IgD-negative memory B cell (primary cell): ENCODE results near the gene YLPM1. TPM values are rescaled to one million over a fixed set of nuclear protein-coding genes. Genes with fewer than 3 reads are reported as not detected.
A peak's percentile ranks its signal among the peaks of the same experiment; 100 is the strongest.

ENCODE experiments used
- H3K27ac Mint-ChIP-seq, 3 donors: one replicate each; pipeline ENCODE4 v1.8.0; 2020 to 2022; ENCODE audit warnings: mild to moderate bottlenecking in 3 of 3, mixed read lengths in 3 of 3, moderate library complexity in 1 of 3
- H3K27me3 Mint-ChIP-seq: one replicate; pipeline ENCODE4 v1.8.0; 2021; ENCODE audit warnings: mixed read lengths
- H3K36me3 Mint-ChIP-seq: one replicate; pipeline ENCODE4 v1.8.0; 2020; ENCODE audit warnings: mild to moderate bottlenecking, mixed read lengths
- H3K4me1 Mint-ChIP-seq, 3 donors: one replicate each; pipeline ENCODE4 v1.8.0; 2020 to 2022; ENCODE audit warnings: mixed read lengths in 3 of 3, mild to moderate bottlenecking in 1 of 3
- H3K4me3 Mint-ChIP-seq, 4 donors: one replicate each; pipeline ENCODE4 v1.8.0; 2020 to 2022; ENCODE audit warnings: mild to moderate bottlenecking in 4 of 4, mixed read lengths in 4 of 4, moderate library complexity in 3 of 4
- H3K9me3 Mint-ChIP-seq, 3 donors: one replicate each; pipeline ENCODE4 v1.8.0; 2020 to 2021; ENCODE audit warnings: mixed read lengths in 3 of 3, mild to moderate bottlenecking in 1 of 3
- polyA plus RNA-seq: library from polyadenylated mRNA; unstranded; fragments of 300-500 nt; fragmentation: Illumina TruSeq; gene quantifications from one replicate; pipeline ENCODE4 v1.2.3, GENCODE V29; 2021

Gene YLPM1
- polyA plus RNA-seq, 1 donor from 2014 or later, result 15.6 TPM

DNA sequence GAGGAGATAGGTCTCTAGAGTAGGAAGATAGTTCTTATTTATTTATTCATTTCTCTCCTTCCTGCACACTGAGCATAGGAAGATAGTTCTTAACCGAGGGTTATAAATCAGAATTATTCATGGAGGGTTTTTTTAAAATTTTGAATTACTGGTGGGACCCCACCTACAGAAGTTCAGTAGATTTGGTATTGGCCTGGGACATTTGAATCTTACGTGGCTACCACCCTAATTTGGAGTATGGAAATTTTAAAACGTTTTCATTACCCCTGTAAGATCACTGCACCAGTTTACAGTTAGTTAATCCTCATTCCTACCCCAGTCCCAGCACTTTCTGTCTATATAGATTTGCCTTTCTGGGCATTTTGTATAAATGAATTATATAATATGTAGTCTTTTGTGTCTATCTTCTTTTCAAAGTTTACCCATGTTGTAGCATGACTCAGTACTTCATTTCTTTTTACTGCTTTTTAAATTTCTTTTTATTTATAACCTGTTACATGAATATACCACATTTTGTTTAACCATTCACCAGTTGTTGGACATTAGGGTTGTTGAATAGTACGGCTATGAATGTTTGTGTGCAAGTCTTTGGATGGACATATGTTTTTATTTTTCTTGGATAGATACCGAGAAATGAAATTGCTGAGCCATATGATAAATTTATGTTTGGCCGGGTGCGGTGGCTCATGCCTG, 44.9 kb downstream of the YLPM1 start:
- H3K4me1 Mint-ChIP-seq, result peaks cover 0 to 4% (median 0%) of the 10 kb centered on the region in 3 donors
- peaks cover 3% of the 10 kb centered on the region for H3K36me3 Mint-ChIP-seq

DNA sequence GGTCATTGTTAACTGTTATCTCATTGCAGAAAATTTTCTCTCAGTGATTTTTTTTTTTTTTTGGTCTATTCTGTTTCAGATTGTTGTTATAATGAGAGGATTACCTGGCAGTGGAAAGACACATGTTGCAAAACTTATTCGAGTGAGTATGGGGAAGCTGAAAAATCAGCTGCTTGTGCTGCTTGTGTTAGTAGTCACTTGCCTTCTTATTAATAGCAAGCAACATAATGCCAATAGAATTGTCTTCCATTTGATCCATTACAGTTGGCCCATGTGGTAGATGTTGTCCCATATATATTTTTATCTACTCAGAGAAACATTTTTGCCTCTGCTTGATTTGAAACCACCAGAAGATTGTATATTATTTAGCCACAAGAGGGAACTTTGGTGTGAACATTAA, 53.0 kb downstream of the YLPM1 start:
- Mint-ChIP-seq H3K27ac (peak overlapping the region in 2 of 3 donors; percentile 50 to 69), H3K4me1 (peaks cover 0 to 8% (median 0%) of the 10 kb centered on the region in 3 donors), H3K27me3 (no peaks in the 10 kb centered on the region), H3K9me3 (no peaks in the 10 kb centered on the region), H3K4me3 (no peak overlapping the region), H3K36me3 (peaks cover 16% of the 10 kb centered on the region)

More for the DNA sequence above, 44.9 kb downstream of the YLPM1 start:
- H3K9me3 Mint-ChIP-seq, result no peaks in the 10 kb centered on the region
- no peak overlapping the region for H3K27ac Mint-ChIP-seq
- no peak overlapping the region for H3K4me3 Mint-ChIP-seq
- H3K27me3 Mint-ChIP-seq, result no peaks in the 10 kb centered on the region

DNA sequence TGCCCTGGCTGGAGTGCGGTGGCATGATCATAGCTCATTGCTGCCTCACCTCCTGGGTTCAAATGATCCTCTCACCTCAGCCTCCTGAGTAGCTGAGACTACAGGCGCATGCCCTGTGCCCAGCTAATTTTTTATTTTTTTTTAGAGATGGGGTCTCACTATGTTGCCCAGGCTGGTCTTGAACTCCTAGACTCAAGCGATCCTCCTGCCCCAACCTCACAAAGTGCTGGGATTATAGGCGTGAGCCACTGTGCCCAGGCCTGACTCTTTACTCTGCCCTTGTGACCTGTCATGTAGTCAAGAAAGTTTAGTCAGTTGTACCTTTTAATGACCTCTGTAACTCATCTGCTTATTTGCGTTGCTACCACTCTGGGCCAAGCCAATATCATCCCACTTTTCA, 57.2 kb downstream of the YLPM1 start:
- H3K4me3 Mint-ChIP-seq, result no peak overlapping the region
- no peak overlapping the region for H3K27ac Mint-ChIP-seq
- H3K9me3 Mint-ChIP-seq, result no peaks in the 10 kb centered on the region
- H3K27me3 Mint-ChIP-seq, result no peaks in the 10 kb centered on the region
- H3K36me3 Mint-ChIP-seq, result peaks cover 16% of the 10 kb centered on the region
- peaks cover 0 to 7% (median 2%) of the 10 kb centered on the region in 3 donors for H3K4me1 Mint-ChIP-seq

DNA sequence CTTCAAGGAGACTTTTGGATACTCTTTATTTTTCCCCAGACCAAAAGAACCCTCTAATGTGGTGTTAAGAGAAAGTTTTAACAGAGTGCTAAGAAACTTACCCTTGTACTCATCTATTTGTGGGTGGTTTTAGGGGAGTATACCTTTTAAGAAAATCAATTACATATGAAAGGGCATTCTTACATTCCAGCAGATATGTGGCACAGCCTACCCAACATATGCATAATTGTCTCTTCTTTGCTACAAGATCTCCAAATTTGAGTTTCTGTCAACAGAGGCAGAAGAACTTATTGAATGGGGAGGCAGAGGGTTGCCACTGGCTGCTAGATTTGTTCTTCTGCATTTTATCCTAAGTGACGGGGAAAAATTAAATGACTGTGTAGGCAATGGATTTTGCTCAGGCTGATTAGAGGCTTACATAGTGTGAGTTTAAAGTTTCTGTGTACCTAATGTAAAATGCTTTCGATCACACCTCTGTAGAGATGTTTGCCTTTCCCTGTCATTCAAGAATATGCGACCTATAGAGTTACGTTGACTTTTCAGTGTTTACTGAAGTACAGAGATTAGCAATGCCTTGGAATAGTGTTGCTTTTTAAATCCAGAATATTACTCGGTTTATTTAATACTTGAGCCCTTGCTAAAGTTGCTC, 58.3 kb downstream of the YLPM1 start:
- H3K27ac Mint-ChIP-seq, result no peak overlapping the region

DNA sequence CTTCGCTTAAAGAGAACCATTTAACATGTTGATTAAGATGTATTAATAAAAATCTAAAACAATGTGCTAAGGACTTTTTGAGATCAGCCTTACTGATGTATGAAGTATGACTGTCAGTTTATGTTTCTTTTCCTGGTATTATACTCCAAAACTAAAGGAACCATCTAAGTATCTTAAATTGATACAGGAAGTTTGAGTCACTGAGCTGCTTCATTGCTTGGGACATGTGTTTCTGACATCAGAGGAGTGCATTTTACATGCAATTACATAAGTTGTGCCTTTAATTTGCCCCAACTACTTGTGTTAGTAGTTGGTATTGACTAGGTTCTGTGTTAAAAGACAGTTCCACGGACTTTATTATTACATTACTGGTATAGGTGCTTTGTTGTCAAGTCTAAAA, 61.9 kb downstream of the YLPM1 start:
- Mint-ChIP-seq H3K27me3 (no peaks in the 10 kb centered on the region), H3K4me1 (peaks cover 0 to 5% (median 2%) of the 10 kb centered on the region in 3 donors), H3K36me3 (peaks cover 8% of the 10 kb centered on the region), H3K9me3 (no peaks in the 10 kb centered on the region), H3K27ac (peak overlapping the region in 1 of 3 donors; percentile 10), H3K4me3 (no peak overlapping the region)

More for the DNA sequence above, 58.3 kb downstream of the YLPM1 start:
- peaks cover 0 to 3% (median 2%) of the 10 kb centered on the region in 3 donors for H3K4me1 Mint-ChIP-seq
- H3K9me3 Mint-ChIP-seq, result no peaks in the 10 kb centered on the region
- no peaks in the 10 kb centered on the region for H3K27me3 Mint-ChIP-seq
- peaks cover 11% of the 10 kb centered on the region for H3K36me3 Mint-ChIP-seq
- no peak overlapping the region for H3K4me3 Mint-ChIP-seq

DNA sequence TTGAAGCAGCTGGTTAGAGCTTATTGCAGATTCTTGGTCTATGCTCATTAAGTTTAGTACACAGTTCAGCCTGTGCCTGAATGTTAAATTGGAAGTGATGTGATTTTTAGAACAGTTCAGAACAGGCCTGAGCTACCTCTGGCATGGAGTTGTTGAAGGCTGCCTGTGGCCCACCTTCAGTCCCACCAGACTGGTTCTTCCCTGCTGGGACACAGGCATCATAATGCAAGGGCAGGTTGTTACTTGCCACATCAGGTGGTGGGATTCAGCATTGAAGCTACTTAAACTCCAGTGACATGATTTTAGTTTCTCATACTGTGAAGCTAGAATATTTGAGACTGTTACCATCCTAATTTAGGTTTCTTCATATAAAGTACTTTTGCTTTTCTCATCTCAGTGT, 63.5 kb downstream of the YLPM1 start:
- no peaks in the 10 kb centered on the region for H3K9me3 Mint-ChIP-seq
- H3K4me1 Mint-ChIP-seq, result peaks cover 0 to 5% (median 2%) of the 10 kb centered on the region in 3 donors
- H3K27me3 Mint-ChIP-seq, result no peaks in the 10 kb centered on the region
- H3K27ac Mint-ChIP-seq, result no peak overlapping the region
- H3K36me3 Mint-ChIP-seq, result peaks cover 6% of the 10 kb centered on the region
- no peak overlapping the region for H3K4me3 Mint-ChIP-seq

DNA sequence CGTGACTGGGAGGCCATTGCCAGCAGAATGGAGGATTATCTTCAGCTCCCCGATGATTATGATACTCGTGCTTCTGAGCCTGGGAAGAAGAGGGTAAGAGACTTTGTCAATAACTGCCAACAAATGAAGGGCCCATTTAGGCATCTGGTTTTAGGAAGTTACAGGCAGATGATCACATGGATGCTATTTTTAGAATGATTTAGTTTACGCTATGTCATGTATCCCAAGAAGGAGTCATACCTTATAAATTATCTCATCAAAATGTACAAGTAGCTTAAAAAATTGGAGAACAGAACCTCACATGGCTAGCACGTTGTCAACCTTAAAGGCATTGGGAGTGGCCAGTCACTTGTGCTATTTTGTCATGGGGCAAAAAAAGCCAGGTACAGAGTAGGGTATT, 66.1 kb downstream of the YLPM1 start:
- peaks cover under 1 to 5% (median 2%) of the 10 kb centered on the region in 3 donors for H3K4me1 Mint-ChIP-seq
- H3K4me3 Mint-ChIP-seq, result no peak overlapping the region
- no peaks in the 10 kb centered on the region for H3K27me3 Mint-ChIP-seq
- H3K27ac Mint-ChIP-seq, result no peak overlapping the region
- no peaks in the 10 kb centered on the region for H3K9me3 Mint-ChIP-seq
- peaks cover 6% of the 10 kb centered on the region for H3K36me3 Mint-ChIP-seq

DNA sequence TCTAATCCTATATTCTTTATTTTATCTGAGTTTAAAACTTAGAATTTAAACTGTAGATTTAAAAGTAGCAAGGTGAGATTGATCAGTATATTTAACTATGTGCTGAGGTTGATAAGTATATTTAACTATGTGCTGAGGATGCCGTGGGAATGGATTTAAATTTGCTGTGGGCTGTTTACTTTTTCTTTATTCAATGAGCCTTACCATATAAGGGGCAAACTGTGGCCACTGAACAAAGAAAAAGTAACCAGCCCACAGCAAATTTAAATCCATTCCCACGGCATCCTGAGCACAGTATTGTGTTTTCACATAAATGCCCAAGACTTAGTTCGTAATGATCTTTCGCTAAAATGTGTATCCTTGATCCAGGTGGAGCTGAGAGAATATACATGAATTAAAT, 69.7 kb downstream of the YLPM1 start:
- H3K9me3 Mint-ChIP-seq, result no peaks in the 10 kb centered on the region
- no peak overlapping the region for H3K4me3 Mint-ChIP-seq
- peaks cover 27 to 33% (median 32%) of the 10 kb centered on the region in 3 donors for H3K4me1 Mint-ChIP-seq
- no peak overlapping the region for H3K27ac Mint-ChIP-seq
- no peaks in the 10 kb centered on the region for H3K27me3 Mint-ChIP-seq
- peaks cover 2% of the 10 kb centered on the region for H3K36me3 Mint-ChIP-seq

DNA sequence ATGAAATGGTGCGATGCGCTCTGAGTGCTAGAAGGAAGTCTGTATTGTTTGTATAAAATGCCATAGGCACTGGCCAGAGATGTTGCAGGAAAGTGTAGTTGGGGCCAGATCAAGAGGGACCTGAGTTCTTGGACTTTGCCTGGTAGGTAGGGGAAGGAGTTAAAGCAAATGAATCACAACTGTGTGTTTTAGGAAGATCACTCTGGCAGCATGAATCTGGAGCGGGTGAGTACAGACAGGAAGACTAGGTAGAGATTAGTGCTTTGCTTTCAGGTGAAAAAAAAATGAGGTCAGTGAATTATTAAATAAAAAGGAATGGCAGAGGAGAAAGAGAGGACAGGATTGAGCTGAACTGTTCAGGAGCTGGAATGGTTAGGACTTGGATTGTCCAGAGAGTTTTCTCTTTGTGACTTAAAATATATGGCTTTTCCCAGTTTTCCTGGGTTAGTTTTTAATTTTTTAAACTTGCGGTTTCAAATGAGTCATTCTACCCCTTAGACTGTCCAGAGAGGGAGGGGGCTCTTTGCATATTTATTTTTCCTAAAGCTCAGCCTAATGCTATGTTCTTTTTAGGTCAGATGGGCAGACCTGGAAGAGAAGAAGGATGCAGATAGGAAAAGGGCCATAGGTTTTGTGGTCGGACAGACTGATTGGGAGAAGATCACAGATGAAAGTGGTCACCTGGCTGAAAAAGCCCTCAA, 71.7 kb downstream of the YLPM1 start:
- Mint-ChIP-seq H3K4me3 (peak overlapping the region in 2 of 4 donors; percentile 20 to 22), H3K4me1 (peaks cover 39 to 46% (median 45%) of the 10 kb centered on the region in 3 donors), H3K27ac (peak overlapping the region; percentile 54 to 91 (median 91)), H3K36me3 (no peaks in the 10 kb centered on the region), H3K27me3 (no peaks in the 10 kb centered on the region), H3K9me3 (no peaks in the 10 kb centered on the region)

DNA sequence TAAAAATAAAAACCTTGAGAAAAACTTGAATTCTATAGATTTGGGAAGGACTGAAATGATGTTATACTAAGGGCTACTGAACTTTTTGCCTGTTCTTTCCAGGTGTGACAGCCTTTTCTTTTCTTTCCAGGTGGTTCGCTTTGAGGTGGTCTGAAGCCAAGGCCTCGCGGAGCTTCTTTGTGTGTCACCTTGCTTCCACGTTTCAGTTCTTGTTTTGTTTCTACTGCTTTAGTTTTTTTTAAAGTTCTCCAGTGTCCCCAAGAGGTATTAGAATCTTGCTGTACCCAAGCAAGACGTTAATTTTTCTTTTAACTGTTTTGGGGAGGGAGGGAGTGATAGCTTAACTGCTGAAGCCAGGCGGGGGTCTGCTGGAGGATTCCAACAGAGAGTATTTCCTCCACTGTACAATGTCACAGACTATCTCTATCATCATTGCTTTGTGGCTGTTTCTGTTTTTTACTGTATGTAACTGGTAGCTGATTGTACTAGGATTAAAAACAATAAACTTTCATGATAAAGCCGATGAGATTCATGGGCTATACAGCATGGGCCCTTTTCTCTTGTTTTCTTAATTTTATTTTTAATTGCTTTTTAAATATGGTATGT, 72.6 kb downstream of the YLPM1 start:
- H3K27ac Mint-ChIP-seq, result peak overlapping the region; percentile 54 to 91 (median 89)
- H3K4me3 Mint-ChIP-seq, result peak overlapping the region; percentile 12 to 77 (median 44)
- no peaks in the 10 kb centered on the region for H3K27me3 Mint-ChIP-seq
- no peaks in the 10 kb centered on the region for H3K36me3 Mint-ChIP-seq
- H3K9me3 Mint-ChIP-seq, result no peaks in the 10 kb centered on the region
- H3K4me1 Mint-ChIP-seq, result peaks cover 45 to 52% (median 51%) of the 10 kb centered on the region in 3 donors

DNA sequence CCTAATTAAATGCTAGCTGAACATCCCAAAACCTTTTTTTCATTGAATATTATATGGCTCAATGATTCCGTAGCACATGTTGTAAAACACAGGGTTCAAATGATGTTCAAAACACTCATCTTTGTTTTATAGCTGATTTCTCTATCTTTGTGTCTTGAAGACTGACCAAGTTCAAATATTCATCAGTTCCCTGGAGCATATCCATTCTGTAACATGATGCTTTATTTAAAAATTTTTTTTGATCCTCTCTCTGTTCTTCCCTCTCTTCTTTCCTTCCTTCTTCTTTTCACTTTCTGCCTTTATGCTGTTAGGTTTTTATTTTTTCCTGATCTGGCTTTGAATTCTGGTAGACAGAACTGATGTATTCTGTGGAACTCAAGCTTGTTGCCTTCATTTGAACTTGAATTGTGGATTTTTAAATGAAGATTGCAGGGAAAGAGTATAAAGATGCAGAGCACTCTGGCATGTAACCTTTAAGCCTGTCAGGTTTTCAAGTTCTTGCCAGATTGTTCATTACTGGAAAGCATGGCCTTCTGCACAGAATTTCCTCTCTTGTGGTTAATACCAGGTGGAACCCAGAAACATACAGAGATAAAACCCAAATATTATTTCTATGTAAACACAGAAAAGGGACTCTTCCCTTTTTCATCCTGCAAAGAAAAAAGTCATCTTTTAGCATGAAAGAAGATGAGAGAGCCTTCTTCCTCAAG, 73.3 kb downstream of the YLPM1 start:
- peak overlapping the region in 2 of 3 donors; percentile 85 to 89 for H3K27ac Mint-ChIP-seq
- no peaks in the 10 kb centered on the region for H3K36me3 Mint-ChIP-seq
- H3K9me3 Mint-ChIP-seq, result no peaks in the 10 kb centered on the region
- no peaks in the 10 kb centered on the region for H3K27me3 Mint-ChIP-seq
- peak overlapping the region; percentile 41 to 86 (median 74) for H3K4me3 Mint-ChIP-seq
- H3K4me1 Mint-ChIP-seq, result peaks cover 51 to 59% (median 57%) of the 10 kb centered on the region in 3 donors

DNA sequence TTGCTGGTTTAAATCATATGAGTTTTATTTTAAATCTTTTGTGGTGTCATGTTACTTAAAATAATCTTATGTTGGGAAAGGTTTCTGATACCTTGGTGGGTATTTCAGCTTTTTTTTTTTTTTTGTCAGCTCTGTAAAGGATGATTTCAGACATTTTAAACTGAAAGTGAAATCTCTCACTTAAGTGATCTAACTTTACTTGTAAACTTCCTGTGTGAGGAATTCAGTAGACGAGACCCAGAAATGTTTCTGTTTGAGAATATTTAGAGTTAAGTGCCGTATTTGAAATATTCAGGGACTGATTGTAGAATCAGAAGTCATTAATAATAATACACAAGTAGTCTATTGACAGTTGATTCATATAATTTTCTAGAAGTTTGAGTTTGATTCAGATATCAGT, 75.0 kb downstream of the YLPM1 start:
- H3K4me1 Mint-ChIP-seq, result peaks cover 61 to 68% (median 68%) of the 10 kb centered on the region in 3 donors
- H3K36me3 Mint-ChIP-seq, result no peaks in the 10 kb centered on the region
- no peaks in the 10 kb centered on the region for H3K9me3 Mint-ChIP-seq
- no peaks in the 10 kb centered on the region for H3K27me3 Mint-ChIP-seq
- peak overlapping the region; percentile 59 to 94 (median 70) for H3K4me3 Mint-ChIP-seq
- H3K27ac Mint-ChIP-seq, result peak overlapping the region; percentile 72 to 82 (median 75)

DNA sequence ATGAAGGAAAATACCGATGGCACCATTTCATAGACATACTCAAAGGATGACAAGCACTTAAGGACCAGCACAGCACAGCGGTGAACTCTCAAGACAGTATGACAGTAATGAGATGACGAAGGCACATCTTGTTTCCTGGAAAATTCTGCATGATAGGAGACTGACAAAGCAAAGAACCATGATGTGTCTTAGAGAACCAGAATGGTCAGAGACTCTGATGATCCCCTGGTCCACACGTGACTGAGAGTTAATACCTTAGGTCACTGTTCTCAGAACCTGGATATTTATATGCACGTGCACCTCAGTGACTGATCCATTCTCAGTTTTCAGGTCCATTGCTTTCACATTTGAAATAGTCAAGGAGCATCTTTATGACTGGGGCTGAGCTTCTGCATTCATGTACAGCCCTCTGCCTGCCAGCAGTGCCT, 77.5 kb downstream of the YLPM1 start:
- H3K27ac Mint-ChIP-seq, result peak overlapping the region; percentile 66 to 95 (median 90)
- H3K9me3 Mint-ChIP-seq, result no peaks in the 10 kb centered on the region
- H3K4me1 Mint-ChIP-seq, result peaks cover 54 to 57% (median 56%) of the 10 kb centered on the region in 3 donors
- H3K27me3 Mint-ChIP-seq, result no peaks in the 10 kb centered on the region
- H3K36me3 Mint-ChIP-seq, result no peaks in the 10 kb centered on the region
- peak overlapping the region in 3 of 4 donors; percentile 21 to 85 (median 49) for H3K4me3 Mint-ChIP-seq
